Measurements from ENCODE around the gene CSN3. TPM values are rescaled to one million over a fixed set of nuclear protein-coding genes. Genes with fewer than 3 reads are reported as not detected.

Gene CSN3
- total RNA-seq, 1 donor from 2014 or later: not detected

GRCh38 chr4:70297576-70297975, 55.2 kb downstream of the CSN3 start:
- no peaks in the 10 kb centered on the region for H3K4me1 ChIP-seq
- no peak for TF ChIP-seq POLR2A (IDR thresholded peaks at IDR 0.05)

GRCh38 chr4:70298051-70298450, 55.7 kb downstream of the CSN3 start:
- Histone ChIP-seq H3K27me3 (no peaks in the 10 kb centered on the region), H3K4me3 (no peak overlapping the region), H3K36me3 (no peaks in the 10 kb centered on the region), H3K9me3 (no peaks in the 10 kb centered on the region), H3K27ac (no peak overlapping the region), H3K4me1 (no peaks in the 10 kb centered on the region)
- no peak for DNase-seq (ENCODE audit: extremely low spot score in 2 of 2)
- intact Hi-C loops (cut with DNase I): no loop called here
- TF ChIP-seq CTCF (IDR thresholded peaks at IDR 0.05): no peak

More at GRCh38 chr4:70297576-70297975, 55.2 kb downstream of the CSN3 start:
- intact Hi-C loops (cut with DNase I): no loop called here
- Histone ChIP-seq H3K36me3 (no peaks in the 10 kb centered on the region), H3K27me3 (no peaks in the 10 kb centered on the region), H3K27ac (no peak overlapping the region), H3K4me3 (no peak overlapping the region), H3K9me3 (no peaks in the 10 kb centered on the region)
- DNase-seq (ENCODE audit: extremely low spot score in 2 of 2): no peak

GRCh38 chr4:70299643-70300042, 57.2 kb downstream of the CSN3 start:
- Histone ChIP-seq H3K4me1 (no peaks in the 10 kb centered on the region), H3K27ac (no peak overlapping the region), H3K4me3 (no peak overlapping the region), H3K36me3 (no peaks in the 10 kb centered on the region), H3K27me3 (no peaks in the 10 kb centered on the region), H3K9me3 (no peaks in the 10 kb centered on the region)
- intact Hi-C loops (cut with DNase I): no loop called here
- no peak for TF ChIP-seq POLR2A (IDR thresholded peaks at IDR 0.05)
- TF ChIP-seq CTCF (IDR thresholded peaks at IDR 0.05): no peak
- no peak for TF ChIP-seq POLR2AphosphoS5 (IDR thresholded peaks at IDR 0.05; ENCODE audit: insufficient read depth in 1 of 2, low read depth in 1 of 2)
- no peak for DNase-seq (ENCODE audit: extremely low spot score in 2 of 2)

GRCh38 chr4:70300215-70300614, 57.8 kb downstream of the CSN3 start:
- no peak for TF ChIP-seq CTCF (IDR thresholded peaks at IDR 0.05)
- TF ChIP-seq POLR2AphosphoS5 (IDR thresholded peaks at IDR 0.05; ENCODE audit: insufficient read depth in 1 of 2, low read depth in 1 of 2): no peak
- TF ChIP-seq POLR2A (IDR thresholded peaks at IDR 0.05): no peak
- H3K9me3 ChIP-seq: no peaks in the 10 kb centered on the region
- H3K36me3 ChIP-seq: no peaks in the 10 kb centered on the region
- H3K27me3 ChIP-seq: no peaks in the 10 kb centered on the region
- H3K27ac ChIP-seq: no peak overlapping the region
- no peaks in the 10 kb centered on the region for H3K4me1 ChIP-seq
- no peak for DNase-seq (ENCODE audit: extremely low spot score in 2 of 2)
- intact Hi-C loops (cut with DNase I): no loop called here
- no peak overlapping the region for H3K4me3 ChIP-seq

Other genes starting within 250 kb of the CSN3 start
- gene STATH, start 246.6 kb upstream of the CSN3 start, total RNA-seq: not detected
- gene HTN3, start 214.1 kb upstream of the CSN3 start, total RNA-seq: not detected
- not detected for gene HTN1, start 192.2 kb upstream of the CSN3 start, total RNA-seq
- not detected for gene PRR27, start 88.4 kb upstream of the CSN3 start, total RNA-seq
- not detected for gene ODAM, start 46.9 kb upstream of the CSN3 start, total RNA-seq
- not detected for gene FDCSP, start 16.5 kb upstream of the CSN3 start, total RNA-seq
- not detected for gene CABS1, start 92.4 kb downstream of the CSN3 start, total RNA-seq
- not detected for gene SMR3A, start 118.2 kb downstream of the CSN3 start, total RNA-seq
- gene SMR3B, start 140.5 kb downstream of the CSN3 start, total RNA-seq: not detected
- not detected for gene OPRPN, start 155.3 kb downstream of the CSN3 start, total RNA-seq
- not detected for gene MUC7, start 229.6 kb downstream of the CSN3 start, total RNA-seq